ENCODE results near the gene DUSP5.

The DUSP5 gene

GRCh38 chr10:110511734-110512449, 14.2 kb downstream of the DUSP5 start:
- Histone ChIP-seq H3K4me1 (ENCODE audit: insufficient read depth, low read length) (peaks cover 5% of the 10 kb centered on the region; the same call in 1 of the 2 replicates), H3K36me3 (ENCODE audit: insufficient read depth, low read length) (peaks cover 39% of the 10 kb centered on the region), H3K9me3 (ENCODE audit: control insufficient read depth, insufficient read depth, low read length) (no peaks in the 10 kb centered on the region), H3K9ac (ENCODE audit: low read depth, low read length) (no peak overlapping the region)

- H3K4me1 ChIP-seq (ENCODE audit: insufficient read depth, low read length) = peaks cover 4% of the 10 kb centered on the region; the same call in 1 of the 2 replicates
- peaks cover 33% of the 10 kb centered on the region for H3K36me3 ChIP-seq (ENCODE audit: insufficient read depth, low read length)
- H3K9me3 ChIP-seq (ENCODE audit: control insufficient read depth, insufficient read depth, low read length) = no peaks in the 10 kb centered on the region
- no peak overlapping the region for H3K9ac ChIP-seq (ENCODE audit: low read depth, low read length)
Measured at GRCh38 chr10:110512461-110513187, 14.9 kb downstream of the DUSP5 start.

GRCh38 chr10:110513949-110514348, 16.2 kb downstream of the DUSP5 start:
- Histone ChIP-seq H3K4me1 (ENCODE audit: insufficient read depth, low read length) (no peaks in the 10 kb centered on the region), H3K9me3 (ENCODE audit: control insufficient read depth, insufficient read depth, low read length) (no peaks in the 10 kb centered on the region), H3K36me3 (ENCODE audit: insufficient read depth, low read length) (peaks cover 27% of the 10 kb centered on the region), H3K9ac (ENCODE audit: low read depth, low read length) (no peak overlapping the region)

- Histone ChIP-seq H3K9ac (ENCODE audit: low read depth, low read length) (no peak overlapping the region), H3K36me3 (ENCODE audit: insufficient read depth, low read length) (peaks cover 21% of the 10 kb centered on the region), H3K4me1 (ENCODE audit: insufficient read depth, low read length) (no peaks in the 10 kb centered on the region), H3K9me3 (ENCODE audit: control insufficient read depth, insufficient read depth, low read length) (no peaks in the 10 kb centered on the region)
Measured at GRCh38 chr10:110514848-110515247, 17.1 kb downstream of the DUSP5 start.

- Histone ChIP-seq H3K9me3 (ENCODE audit: control insufficient read depth, insufficient read depth, low read length) (no peaks in the 10 kb centered on the region), H3K9ac (ENCODE audit: low read depth, low read length) (no peak overlapping the region), H3K36me3 (ENCODE audit: insufficient read depth, low read length) (peaks cover 13% of the 10 kb centered on the region; the same call in 1 of the 2 replicates), H3K4me1 (ENCODE audit: insufficient read depth, low read length) (no peaks in the 10 kb centered on the region)
Measured at GRCh38 chr10:110516815-110517492, 19.2 kb downstream of the DUSP5 start.

- H3K9me3 ChIP-seq (ENCODE audit: control insufficient read depth, insufficient read depth, low read length) = no peaks in the 10 kb centered on the region
- peaks cover 3% of the 10 kb centered on the region; the same call in 1 of the 2 replicates for H3K36me3 ChIP-seq (ENCODE audit: insufficient read depth, low read length)
- H3K4me1 ChIP-seq (ENCODE audit: insufficient read depth, low read length) = peaks cover 19% of the 10 kb centered on the region
- H3K9ac ChIP-seq (ENCODE audit: low read depth, low read length) = no peak overlapping the region
Measured at GRCh38 chr10:110522365-110522988, 24.8 kb downstream of the DUSP5 start.

GRCh38 chr10:110523736-110524135, 26.0 kb downstream of the DUSP5 start:
- Histone ChIP-seq H3K9ac (ENCODE audit: low read depth, low read length) (no peak overlapping the region), H3K36me3 (ENCODE audit: insufficient read depth, low read length) (peaks cover 3% of the 10 kb centered on the region; the same call in 1 of the 2 replicates), H3K9me3 (ENCODE audit: control insufficient read depth, insufficient read depth, low read length) (no peaks in the 10 kb centered on the region), H3K4me1 (ENCODE audit: insufficient read depth, low read length) (peaks cover 31% of the 10 kb centered on the region)

- no peaks in the 10 kb centered on the region for H3K9me3 ChIP-seq (ENCODE audit: control insufficient read depth, insufficient read depth, low read length)
- H3K4me1 ChIP-seq (ENCODE audit: insufficient read depth, low read length) = peaks cover 35% of the 10 kb centered on the region
- peaks cover 3% of the 10 kb centered on the region; the same call in 1 of the 2 replicates for H3K36me3 ChIP-seq (ENCODE audit: insufficient read depth, low read length)
- H3K9ac ChIP-seq (ENCODE audit: low read depth, low read length) = no peak overlapping the region
Measured at GRCh38 chr10:110524179-110524858, 26.6 kb downstream of the DUSP5 start.

- Histone ChIP-seq H3K9me3 (ENCODE audit: control insufficient read depth, insufficient read depth, low read length) (no peaks in the 10 kb centered on the region), H3K4me1 (ENCODE audit: insufficient read depth, low read length) (peaks cover 38% of the 10 kb centered on the region), H3K36me3 (ENCODE audit: insufficient read depth, low read length) (peaks cover 3% of the 10 kb centered on the region; the same call in 1 of the 2 replicates), H3K9ac (ENCODE audit: low read depth, low read length) (no peak overlapping the region)
Measured at GRCh38 chr10:110524859-110525232, 27.1 kb downstream of the DUSP5 start.

GRCh38 chr10:110525349-110526260, 27.9 kb downstream of the DUSP5 start:
- H3K4me1 ChIP-seq (ENCODE audit: insufficient read depth, low read length) = peaks cover 38% of the 10 kb centered on the region
- H3K9ac ChIP-seq (ENCODE audit: low read depth, low read length) = no peak overlapping the region
- H3K9me3 ChIP-seq (ENCODE audit: control insufficient read depth, insufficient read depth, low read length) = no peaks in the 10 kb centered on the region
- H3K36me3 ChIP-seq (ENCODE audit: insufficient read depth, low read length) = peaks cover 3% of the 10 kb centered on the region; the same call in 1 of the 2 replicates

GRCh38 chr10:110527731-110528171, 30.0 kb downstream of the DUSP5 start:
- Histone ChIP-seq H3K9me3 (ENCODE audit: control insufficient read depth, insufficient read depth, low read length) (no peaks in the 10 kb centered on the region), H3K4me1 (ENCODE audit: insufficient read depth, low read length) (peaks cover 42% of the 10 kb centered on the region), H3K9ac (ENCODE audit: low read depth, low read length) (no peak overlapping the region), H3K36me3 (ENCODE audit: insufficient read depth, low read length) (peaks cover 1% of the 10 kb centered on the region; the same call in 1 of the 2 replicates)

- Histone ChIP-seq H3K9me3 (ENCODE audit: control insufficient read depth, insufficient read depth, low read length) (no peaks in the 10 kb centered on the region), H3K36me3 (ENCODE audit: insufficient read depth, low read length) (no peaks in the 10 kb centered on the region), H3K4me1 (ENCODE audit: insufficient read depth, low read length) (peaks cover 47% of the 10 kb centered on the region), H3K9ac (ENCODE audit: low read depth, low read length) (no peak overlapping the region; the same call in 1 of the 2 replicates)
Measured at GRCh38 chr10:110528224-110528996, 30.7 kb downstream of the DUSP5 start.
